ENCODE data around the gene CSGALNACT2. TPM values are rescaled to one million over a fixed set of nuclear protein-coding genes. Genes with fewer than 3 reads are reported as not detected.

CSGALNACT2 gene
- polyA plus RNA-seq, 1 of the 3 experiments (the other 2 are of a cell fraction): 11.5 TPM

GRCh38 chr10:43192884-43193283, 54.6 kb downstream of the CSGALNACT2 start:
- Histone ChIP-seq H3K4me2 (no peak overlapping the region), H3K36me3 (replicated peaks in 1 of 2; ENCODE audit: control insufficient read depth in 1 of 2, insufficient read depth in 2 of 2, low read length in 1 of 2) (peaks cover 8% of the 10 kb centered on the region in 2 experiments), H3K9me2 (no peaks in the 10 kb centered on the region), H2AFZ (ENCODE audit: low read depth) (no peak overlapping the region), H3K79me2 (ENCODE audit: insufficient read depth) (no peaks in the 10 kb centered on the region; the same call in 1 of the 2 replicates), H4K20me1 (ENCODE audit: insufficient read depth) (no peaks in the 10 kb centered on the region), H3K9ac (no peak overlapping the region), H3K27me3 (ENCODE audit: insufficient read depth) (no peaks in the 10 kb centered on the region), H3K27ac (ENCODE audit: low read depth in 2 of 2, low read length in 1 of 2) (no peak overlapping the region), H3K4me1 (ENCODE audit: control insufficient read depth in 1 of 2, insufficient read depth in 2 of 2, low read depth in 1 of 2, low read length in 1 of 2) (peaks cover 0 to 9% of the 10 kb centered on the region in 2 experiments; a peak in 3 of 4 replicates), H3K4me3 (ENCODE audit: low read depth in 2 of 2, low read length in 1 of 2) (no peak overlapping the region), H3K9me3 (no peaks in the 10 kb centered on the region), H3F3A (replicated peaks; ENCODE audit: insufficient read depth) (peaks cover 8% of the 10 kb centered on the region)
- POLR2A ChIA-PET: no interaction called here
- CTCF ChIA-PET: interaction anchor here (1.5 to 3.5 kb wide), 2 partner anchors 12 to 22 kb away, joined by 3 to 19 read pairs; no protein-coding TSS in a partner anchor
- peak; percentile 13 for DNase-seq
- 74% methylated on average over 7 of the region's 9 CpGs for WGBS (ENCODE audit: low lambda C conversion rate)
- TF ChIP-seq MAX (IDR thresholded peaks at IDR 0.05; ENCODE audit: low read depth) (no peak), ZBTB33 (IDR thresholded peaks at IDR 0.05; ENCODE audit: borderline replicate concordance, low read depth) (no peak), CHD2 (IDR thresholded peaks at IDR 0.05; ENCODE audit: low read length, partially characterized antibody) (no peak), RXRA (IDR thresholded peaks at IDR 0.05; ENCODE audit: borderline replicate concordance, low read depth) (no peak), SMC3 (IDR thresholded peaks at IDR 0.05; ENCODE audit: low read depth, low read length) (no peak), ELF1 (IDR thresholded peaks at IDR 0.05) (no peak), FOXJ3 (CRISPR knock-in tag; IDR thresholded peaks at IDR 0.05) (no peak), MXI1 (IDR thresholded peaks at IDR 0.05; ENCODE audit: low read depth, low read length) (no peak), GABPA (IDR thresholded peaks at IDR 0.05; ENCODE audit: low read depth) (no peak)
- TF ChIP-seq, protein P1, sequence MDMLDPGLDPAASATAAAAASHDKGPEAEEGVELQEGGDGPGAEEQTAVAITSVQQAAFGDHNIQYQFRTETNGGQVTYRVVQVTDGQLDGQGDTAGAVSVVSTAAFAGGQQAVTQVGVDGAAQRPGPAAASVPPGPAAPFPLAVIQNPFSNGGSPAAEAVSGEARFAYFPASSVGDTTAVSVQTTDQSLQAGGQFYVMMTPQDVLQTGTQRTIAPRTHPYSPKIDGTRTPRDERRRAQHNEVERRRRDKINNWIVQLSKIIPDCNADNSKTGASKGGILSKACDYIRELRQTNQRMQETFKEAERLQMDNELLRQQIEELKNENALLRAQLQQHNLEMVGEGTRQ (IDR thresholded peaks at IDR 0.05; ENCODE audit: borderline replicate concordance, low read depth, low read length): no peak

DNA sequence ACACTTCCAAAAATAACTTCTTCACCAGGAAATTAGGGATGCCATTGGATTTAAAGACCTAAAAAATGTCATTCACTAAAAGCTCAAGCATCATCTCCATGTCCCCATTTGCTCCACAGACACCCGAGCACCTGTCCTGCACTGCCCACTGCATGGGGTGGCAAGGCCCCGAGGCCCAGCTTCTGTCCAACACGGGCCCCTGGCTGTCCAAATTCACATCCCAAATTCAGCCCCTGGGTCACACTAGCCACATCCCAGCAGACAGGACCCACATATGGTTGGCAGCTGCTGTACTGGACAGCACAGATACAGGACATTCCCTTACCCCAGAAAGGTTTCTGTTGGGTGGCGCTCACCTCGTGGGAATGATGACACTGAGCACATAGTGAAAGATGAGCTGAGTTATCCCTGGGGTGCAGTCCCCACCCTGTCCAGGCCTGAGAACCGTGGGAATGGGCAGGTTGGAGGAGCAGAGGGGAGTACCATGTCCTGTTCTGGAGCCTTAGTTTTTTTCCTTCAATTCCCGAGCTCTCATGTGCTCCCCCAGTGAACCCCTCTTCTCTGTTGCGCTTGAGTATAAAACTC, 55.3 kb downstream of the CSGALNACT2 start:
- peaks cover 0 to 9% of the 10 kb centered on the region in 2 experiments; a peak in 3 of 4 replicates for H3K4me1 ChIP-seq (ENCODE audit: control insufficient read depth in 1 of 2, insufficient read depth in 2 of 2, low read depth in 1 of 2, low read length in 1 of 2)
- H4K20me1 ChIP-seq (ENCODE audit: insufficient read depth): no peaks in the 10 kb centered on the region
- H3K27me3 ChIP-seq (ENCODE audit: insufficient read depth): no peaks in the 10 kb centered on the region
- H3K27ac ChIP-seq (ENCODE audit: low read depth in 2 of 2, low read length in 1 of 2): no peak overlapping the region
- peaks cover 2 to 4% of the 10 kb centered on the region in 2 experiments for H3K36me3 ChIP-seq (replicated peaks in 1 of 2; ENCODE audit: control insufficient read depth in 1 of 2, insufficient read depth in 2 of 2, low read length in 1 of 2)
- TF ChIP-seq, protein P2, sequence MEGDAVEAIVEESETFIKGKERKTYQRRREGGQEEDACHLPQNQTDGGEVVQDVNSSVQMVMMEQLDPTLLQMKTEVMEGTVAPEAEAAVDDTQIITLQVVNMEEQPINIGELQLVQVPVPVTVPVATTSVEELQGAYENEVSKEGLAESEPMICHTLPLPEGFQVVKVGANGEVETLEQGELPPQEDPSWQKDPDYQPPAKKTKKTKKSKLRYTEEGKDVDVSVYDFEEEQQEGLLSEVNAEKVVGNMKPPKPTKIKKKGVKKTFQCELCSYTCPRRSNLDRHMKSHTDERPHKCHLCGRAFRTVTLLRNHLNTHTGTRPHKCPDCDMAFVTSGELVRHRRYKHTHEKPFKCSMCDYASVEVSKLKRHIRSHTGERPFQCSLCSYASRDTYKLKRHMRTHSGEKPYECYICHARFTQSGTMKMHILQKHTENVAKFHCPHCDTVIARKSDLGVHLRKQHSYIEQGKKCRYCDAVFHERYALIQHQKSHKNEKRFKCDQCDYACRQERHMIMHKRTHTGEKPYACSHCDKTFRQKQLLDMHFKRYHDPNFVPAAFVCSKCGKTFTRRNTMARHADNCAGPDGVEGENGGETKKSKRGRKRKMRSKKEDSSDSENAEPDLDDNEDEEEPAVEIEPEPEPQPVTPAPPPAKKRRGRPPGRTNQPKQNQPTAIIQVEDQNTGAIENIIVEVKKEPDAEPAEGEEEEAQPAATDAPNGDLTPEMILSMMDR (IDR thresholded peaks at IDR 0.05): no peak
- TF ChIP-seq ZBTB33 (IDR thresholded peaks at IDR 0.05; ENCODE audit: borderline replicate concordance, low read depth) (no peak), MEF2A (IDR thresholded peaks at IDR 0.05; ENCODE audit: borderline replicate concordance, low read depth) (no peak), RCOR1 (IDR thresholded peaks at IDR 0.05; ENCODE audit: low read length) (no peak), NRF1 (IDR thresholded peaks at IDR 0.05; ENCODE audit: low read depth, low read length) (no peak), SIN3A (IDR thresholded peaks at IDR 0.05; ENCODE audit: borderline replicate concordance, low read depth, low read length) (no peak), MXI1 (IDR thresholded peaks at IDR 0.05; ENCODE audit: low read depth, low read length) (no peak), NFIC (IDR thresholded peaks at IDR 0.05; ENCODE audit: borderline replicate concordance) (no peak), YY1 (IDR thresholded peaks at IDR 0.05; ENCODE audit: low read depth) (no peak)
- peaks cover 8% of the 10 kb centered on the region for H3F3A ChIP-seq (replicated peaks; ENCODE audit: insufficient read depth)
- CTCF ChIA-PET: interaction anchor here (0.9 to 3.5 kb wide), 3 partner anchors 12 to 63 kb away, joined by 3 to 19 read pairs (median 4); no protein-coding TSS in a partner anchor
- H3K4me2 ChIP-seq: no peak overlapping the region
- peak; percentile 26 for DNase-seq
- H3K4me3 ChIP-seq (ENCODE audit: low read depth in 2 of 2, low read length in 1 of 2): no peak overlapping the region
- no peaks in the 10 kb centered on the region for H3K9me3 ChIP-seq
- H3K9me2 ChIP-seq: no peaks in the 10 kb centered on the region
- no peak overlapping the region for H3K9ac ChIP-seq
- POLR2A ChIA-PET: no interaction called here
- 79% methylated on average over 5 of the region's 8 CpGs for WGBS (ENCODE audit: low lambda C conversion rate)
- H3K79me2 ChIP-seq (ENCODE audit: insufficient read depth): no peaks in the 10 kb centered on the region; the same call in 1 of the 2 replicates
- H2AFZ ChIP-seq (ENCODE audit: low read depth): no peak overlapping the region

Data from SK-N-SH (cell line).